HepG2 (cell line): ENCODE measurements around the gene DLG5. TPM values are rescaled to one million over a fixed set of nuclear protein-coding genes. Genes with fewer than 3 reads are reported as not detected.

Experiments
- ARNT2 ChIP-seq: sonication (generic); formaldehyde crosslinking; IDR thresholded peaks from 2 replicates; pipeline ENCODE4 v1.8.0; 2022; ENCODE audit warnings: mild to moderate bottlenecking, low read depth, missing genetic modification reagents, moderate library complexity
- CBX5 ChIP-seq: sonication (generic); formaldehyde crosslinking; IDR thresholded peaks from 2 replicates; pipeline ENCODE4 v1.4.0; 2020; ENCODE audit warnings: missing genetic modification reagents, borderline replicate concordance
- CREBL2 ChIP-seq: sonication (generic); formaldehyde crosslinking; IDR thresholded peaks from 2 replicates; pipeline ENCODE4 v1.8.1; 2023; ENCODE audit warnings: missing genetic modification reagents, mild to moderate bottlenecking, borderline replicate concordance
- HNF1B ChIP-seq: sonication (generic); formaldehyde crosslinking; IDR thresholded peaks from 2 replicates; pipeline ENCODE4 v1.5.1; 2020; ENCODE audit warnings: mild to moderate bottlenecking, moderate library complexity, missing genetic modification reagents
- PHB2 ChIP-seq: fragments of 450-650 bp; IDR thresholded peaks from 2 replicates; pipeline ENCODE4 v1.6.1; 2018; ENCODE audit not compliant: partially characterized antibody
- RERE ChIP-seq: IDR thresholded peaks from 2 replicates; pipeline ENCODE4 v1.6.1; 2016; ENCODE audit warnings: low read depth, missing genetic modification reagents, missing compliant biosample characterization
- RFX5 ChIP-seq: IDR thresholded peaks from 2 replicates; pipeline ENCODE4 v1.6.1; 2011; ENCODE audit warnings: low read depth, low read length, improper control_type of control experiment
- ZBTB38 ChIP-seq: sonication (generic); formaldehyde crosslinking; IDR thresholded peaks from 2 replicates; pipeline ENCODE4 v1.5.1; 2020; ENCODE audit warnings: mild to moderate bottlenecking, missing genetic modification reagents
- ZIK1 ChIP-seq: sonication (generic); formaldehyde crosslinking; IDR thresholded peaks from 2 replicates; pipeline ENCODE4 v1.5.0; 2020; ENCODE audit warnings: mild to moderate bottlenecking, low read depth, missing genetic modification reagents, borderline replicate concordance
- ZKSCAN1 ChIP-seq: fragments of 150-350 bp; IDR thresholded peaks from 2 replicates; pipeline ENCODE4 v1.6.1; 2014; ENCODE audit warnings: low read length
- ZMYM3 ChIP-seq: sonication (generic); formaldehyde crosslinking; IDR thresholded peaks from 2 replicates; pipeline ENCODE4 v1.5.1; 2020; ENCODE audit warnings: mild to moderate bottlenecking, missing genetic modification reagents
- ZNF275 ChIP-seq: sonication (generic); formaldehyde crosslinking; IDR thresholded peaks from 2 replicates; pipeline ENCODE4 v1.8.0; 2022; ENCODE audit warnings: missing genetic modification reagents, mild to moderate bottlenecking, inconsistent platforms, borderline replicate concordance
- ZNF687 ChIP-seq: sonication (generic); formaldehyde crosslinking; IDR thresholded peaks from 2 replicates; pipeline ENCODE4 v1.5.1; 2020; ENCODE audit warnings: mild to moderate bottlenecking, missing genetic modification reagents, moderate library complexity
- ZUFSP ChIP-seq: sonication (generic); formaldehyde crosslinking; IDR thresholded peaks from 2 replicates; pipeline ENCODE4 v1.9.0; 2021; ENCODE audit warnings: missing genetic modification reagents, mild to moderate bottlenecking, borderline replicate concordance
- polyA plus RNA-seq, 8 experiments: library from polyadenylated mRNA; depleted of rRNA in 3 of 8; stranded (reverse) in 7 of 8; unstranded in 1 of 8; fragments of >200 nt; fragmentation: Illumina TruSeq in 4 of 8; extraction: Trizol in 4 of 8; gene quantifications; 2 replicates each; pipeline versions ENCODE4 v1.2.1 to v1.2.3, GENCODE V29; 2011 to 2016; ENCODE audit warnings: low read depth in 4 of 8, missing spikeins in 1 of 8, mixed read lengths in 1 of 8; ENCODE audit not compliant: insufficient read depth in 1 of 8
- total RNA-seq, 5 experiments: library from RNA; depleted of rRNA; stranded (reverse); fragments of >200 nt; fragmentation: Illumina TruSeq; extraction: Trizol; gene quantifications; 2 replicates each; pipeline ENCODE4 v1.2.3, GENCODE V29; 2016; ENCODE audit warnings: low read depth in 1 of 5

The DLG5 gene
- total and polyA plus RNA-seq, 2 of the 13 experiments (the other 11 are each of a cell fraction or from before 2014, with no cell fraction given) = 15.5 to 18.2 TPM

GRCh38 chr10:77849039-77849664 lies 77.4 kb downstream of the DLG5 start (continued):
- TF ChIP-seq ZMYM3 (CRISPR knock-in tag) (peak; percentile 88; the same call in 1 of the 2 replicates), ZIK1 (CRISPR knock-in tag) (no peak), RFX5 (no peak), ZNF275 (peak; percentile 47; the same call in 1 of the 2 replicates), PHB2 (no peak), ZNF687 (CRISPR knock-in tag) (peak; percentile 100), HNF1B (peak; percentile 90), ZBTB38 (CRISPR knock-in tag) (peak; percentile 76), CBX5 (CRISPR knock-in tag) (peak; percentile 87; the same call in 1 of the 2 replicates), CREBL2 (CRISPR knock-in tag) (no peak), RERE (CRISPR knock-in tag) (peak; percentile 97), ZUFSP (CRISPR knock-in tag) (no peak), ARNT2 (CRISPR knock-in tag) (peak; percentile 92), ZKSCAN1 (no peak)
